CD14-positive monocyte (primary cell): ENCODE results near the gene CAMKV. TPM values are rescaled to one million over a fixed set of nuclear protein-coding genes. Genes with fewer than 3 reads are reported as not detected.

Experiments
- DNase-seq, 3 donors: peaks; one replicate each; pipeline ENCODE4 v3.0.0-alpha.2; 2011 to 2022
- H2AFZ ChIP-seq: 2 replicates; pipeline ENCODE4 v1.6.0; 2012; ENCODE audit warnings: mild to moderate bottlenecking, low read depth, low read length, inconsistent platforms; ENCODE audit not compliant: insufficient read depth, poor library complexity, severe bottlenecking
- H3K27ac ChIP-seq, 2 donors: 1 replicate in 1 of 2; 2 replicates in 1 of 2; pipeline ENCODE4 v1.5.1; 2012 to 2013; ENCODE audit warnings: low read length in 2 of 2, control low read depth in 1 of 2, inconsistent platforms in 1 of 2, low read depth in 1 of 2, mild to moderate bottlenecking in 1 of 2
- H3K27me3 ChIP-seq, 2 donors: one replicate each; pipeline versions ENCODE4 v1.6.0 to v1.6.1; 2011 to 2013; ENCODE audit warnings: low read length in 2 of 2; ENCODE audit not compliant: control insufficient read depth in 2 of 2, insufficient read depth in 2 of 2
- H3K36me3 ChIP-seq, 2 donors: replicated peaks in 1 of 2; 1 replicate in 1 of 2; 2 replicates in 1 of 2; pipeline versions ENCODE4 v1.5.1 to v1.6.1; 2012 to 2013; ENCODE audit warnings: low read length in 2 of 2, control low read depth in 1 of 2, inconsistent platforms in 1 of 2, mild to moderate bottlenecking in 1 of 2; ENCODE audit not compliant: insufficient read depth in 2 of 2, control insufficient read depth in 1 of 2
- H3K4me1 ChIP-seq, 2 donors: 1 replicate in 1 of 2; 2 replicates in 1 of 2; pipeline versions ENCODE4 v1.5.1 to v1.6.1; 2012 to 2013; ENCODE audit warnings: low read length in 2 of 2, control low read depth in 1 of 2, inconsistent platforms in 1 of 2, mild to moderate bottlenecking in 1 of 2, moderate library complexity in 1 of 2; ENCODE audit not compliant: insufficient read depth in 2 of 2, control insufficient read depth in 1 of 2
- H3K4me2 ChIP-seq: replicated peaks from 2 replicates; pipeline ENCODE3; 2012; ENCODE audit warnings: low read length, moderate library complexity, mild to moderate bottlenecking; ENCODE audit not compliant: poor library complexity, severe bottlenecking; ENCODE audit errors: extremely low read depth
- H3K4me3 ChIP-seq, 3 experiments: fragments of 200-600 bp in 1 of 3; sonication (generic) in 1 of 3; replicated peaks in 1 of 3; 1 replicate in 2 of 3; 2 replicates in 1 of 3; pipeline ENCODE4 v1.5.1; 2011 to 2013; ENCODE audit warnings: low read length in 3 of 3, mild to moderate bottlenecking in 3 of 3, control low read depth in 2 of 3, low read depth in 2 of 3, inconsistent platforms in 1 of 3, moderate library complexity in 1 of 3
- H3K79me2 ChIP-seq: 2 replicates; pipeline ENCODE4 v1.6.0; 2012; ENCODE audit warnings: mild to moderate bottlenecking, control low read depth, inconsistent platforms, low read length, moderate library complexity; ENCODE audit not compliant: insufficient read depth
- H3K9ac ChIP-seq: 2 replicates; pipeline ENCODE4 v1.6.0; 2017; ENCODE audit warnings: low read length, mild to moderate bottlenecking; ENCODE audit not compliant: insufficient read depth, poor library complexity, severe bottlenecking
- H3K9me3 ChIP-seq, 2 donors: replicated peaks in 1 of 2; 1 replicate in 1 of 2; 2 replicates in 1 of 2; pipeline versions ENCODE4 v1.5.1 to v1.6.1; 2012 to 2013; ENCODE audit warnings: low read length in 2 of 2, control low read depth in 1 of 2; ENCODE audit not compliant: control insufficient read depth in 1 of 2, insufficient read depth in 1 of 2
- H4K20me1 ChIP-seq: 2 replicates; pipeline ENCODE4 v1.6.0; 2012; ENCODE audit warnings: mild to moderate bottlenecking, low read length, control low read depth, moderate library complexity; ENCODE audit not compliant: insufficient read depth
- H3K27ac Mint-ChIP-seq, 7 donors: one replicate each; pipeline ENCODE4 v1.8.0; 2020; ENCODE audit warnings: mild to moderate bottlenecking in 7 of 7, mixed read lengths in 7 of 7, moderate library complexity in 6 of 7, inconsistent platforms in 2 of 7
- H3K27me3 Mint-ChIP-seq, 3 donors: one replicate each; pipeline ENCODE4 v1.8.0; 2021 to 2022; ENCODE audit warnings: low read depth in 3 of 3, mild to moderate bottlenecking in 3 of 3, mixed read lengths in 3 of 3, moderate library complexity in 3 of 3, inconsistent platforms in 1 of 3
- H3K36me3 Mint-ChIP-seq, 2 donors: one replicate each; pipeline ENCODE4 v1.8.0; 2020; ENCODE audit warnings: mixed read lengths in 2 of 2, inconsistent platforms in 1 of 2, mild to moderate bottlenecking in 1 of 2
- H3K4me1 Mint-ChIP-seq: one replicate; pipeline ENCODE4 v1.8.0; 2020; ENCODE audit warnings: mild to moderate bottlenecking, mixed read lengths
- H3K4me3 Mint-ChIP-seq, 2 donors: one replicate each; pipeline ENCODE4 v1.8.0; 2020; ENCODE audit warnings: mild to moderate bottlenecking in 2 of 2, mixed read lengths in 2 of 2, moderate library complexity in 1 of 2
- H3K9me3 Mint-ChIP-seq, 7 donors: one replicate each; pipeline ENCODE4 v1.8.0; 2020 to 2022; ENCODE audit warnings: mixed read lengths in 7 of 7, mild to moderate bottlenecking in 6 of 7, moderate library complexity in 6 of 7, inconsistent platforms in 2 of 7
- CTCF ChIP-seq: fragments of 200-600 bp; IDR thresholded peaks from one replicate; pipeline ENCODE4 v1.8.0; 2022; ENCODE audit warnings: antibody characterized with exemption, mild to moderate bottlenecking
- WGBS: methylation state at CpG from one replicate; pipeline ENCODE4 v1.1.5; 2013; ENCODE audit warnings: missing lambda C conversion rate; ENCODE audit not compliant: insufficient coverage; 5-methylcytosine and 5-hydroxymethylcytosine counted together
- intact Hi-C, 2 donors: fragments of 100-400 bp; cut with micrococcal nuclease; formaldehyde crosslinking; loops; one replicate each; pipeline versions ENCODE4 v1.15.0 to v1.15.1; 2023
- polyA plus RNA-seq, 3 donors: library from polyadenylated mRNA; depleted of rRNA in 1 of 3; unstranded in 2 of 3; stranded (reverse) in 1 of 3; fragments of 300-500 nt in 2 of 3; fragments of >200 nt in 1 of 3; fragmentation: Illumina TruSeq in 2 of 3; gene quantifications; 1 replicate in 2 of 3; 2 replicates in 1 of 3; pipeline ENCODE4 v1.2.3, GENCODE V29; 2012 to 2021

Gene CAMKV
- polyA plus RNA-seq, 3 donors: 0.03 to 0.10 TPM; not detected in 1

GRCh38 chr3:49864505-49864904 lies 5.2 kb downstream of the CAMKV start:
- TF ChIP-seq CTCF: no peak
- Mint-ChIP-seq H3K9me3 (peaks cover 0 to 15% (median 3%) of the 10 kb centered on the region in 7 donors), H3K27me3 (peaks cover 26 to 64% (median 42%) of the 10 kb centered on the region in 3 donors), H3K4me3 (no peak overlapping the region), H3K27ac (no peak overlapping the region), H3K4me1 (peaks cover 3% of the 10 kb centered on the region), H3K36me3 (no peaks in the 10 kb centered on the region)
- peaks cover 10 to 40% of the 10 kb centered on the region in 2 donors for H3K27me3 ChIP-seq
- H3K9me3 ChIP-seq: no peaks in the 10 kb centered on the region
- no peaks in the 10 kb centered on the region for H3K36me3 ChIP-seq
- no peaks in the 10 kb centered on the region for H4K20me1 ChIP-seq
- no peak overlapping the region for H3K4me2 ChIP-seq
- no peak overlapping the region for H3K9ac ChIP-seq
- no peak overlapping the region for H3K4me3 ChIP-seq
- intact Hi-C loops: no loop called here
- no peak overlapping the region for H3K27ac ChIP-seq
- WGBS: 76% methylated on average over 5 of the region's 5 CpGs
- DNase-seq: no peak
- no peaks in the 10 kb centered on the region for H3K79me2 ChIP-seq
- no peak overlapping the region for H2AFZ ChIP-seq
- H3K4me1 ChIP-seq: peaks cover 3 to 6% of the 10 kb centered on the region in 2 donors

- Histone ChIP-seq H3K4me2 (no peak overlapping the region), H3K4me3 (no peak overlapping the region), H3K9ac (no peak overlapping the region), H3K27ac (no peak overlapping the region), H3K36me3 (no peaks in the 10 kb centered on the region), H4K20me1 (no peaks in the 10 kb centered on the region), H3K4me1 (peaks cover 13 to 16% of the 10 kb centered on the region in 2 donors), H2AFZ (no peak overlapping the region), H3K9me3 (no peaks in the 10 kb centered on the region), H3K79me2 (peaks cover 15% of the 10 kb centered on the region), H3K27me3 (peaks cover 0 to 6% of the 10 kb centered on the region in 2 donors)
- peaks cover 14% of the 10 kb centered on the region for H3K4me1 Mint-ChIP-seq
- TF ChIP-seq CTCF: no peak
- no peak overlapping the region for H3K27ac Mint-ChIP-seq
- intact Hi-C loops: loop anchor here (5.0 kb wide), 1 partner anchor 68 kb away; the partner anchor contains the start of gene MON1A (in 2 of the 2)
- DNase-seq: no peak
- peaks cover 0 to 6% (median 0%) of the 10 kb centered on the region in 7 donors for H3K9me3 Mint-ChIP-seq
- H3K4me3 Mint-ChIP-seq: no peak overlapping the region
- no peaks in the 10 kb centered on the region for H3K36me3 Mint-ChIP-seq
- WGBS: 96% methylated on average over 10 of the region's 12 CpGs
- H3K27me3 Mint-ChIP-seq: peaks cover 6 to 20% (median 7%) of the 10 kb centered on the region in 3 donors
These were observed 10.0 kb downstream of the CAMKV start for GRCh38 chr3:49859576-49860305.
